Ovary (tissue), 9 donors: Measurements from ENCODE around the gene OR7G2. TPM values are rescaled to one million over a fixed set of nuclear protein-coding genes. Genes with fewer than 3 reads are reported as not detected.

Source experiments
- DNase-seq, 5 donors: peaks; one replicate each; pipeline ENCODE4 v3.0.0-alpha.2; 2019 to 2020
- H3K27ac ChIP-seq, 2 donors: fragments of 200-600 bp; one replicate each; pipeline versions ENCODE4 v1.5.1 to v1.8.0; 2019 to 2022
- H3K27me3 ChIP-seq: fragments of 200-600 bp; one replicate; pipeline ENCODE4 v1.8.0; 2022
- H3K36me3 ChIP-seq: fragments of 200-600 bp; sonication (generic); one replicate; pipeline ENCODE4 v1.5.1; 2019
- H3K4me1 ChIP-seq: one replicate; pipeline ENCODE4 v1.8.1; 2013; ENCODE audit warnings: mild to moderate bottlenecking, moderate library complexity; ENCODE audit not compliant: insufficient read depth
- H3K4me3 ChIP-seq: fragments of 200-600 bp; sonication (generic); one replicate; pipeline ENCODE4 v1.5.1; 2017
- H3K9me3 ChIP-seq, 2 donors: fragments of 200-600 bp in 1 of 2; sonication (generic) in 1 of 2; one replicate each; pipeline versions ENCODE4 v1.5.1 to v1.8.1; 2013 to 2019; ENCODE audit warnings: mild to moderate bottlenecking in 1 of 2, moderate library complexity in 1 of 2
- CTCF ChIP-seq, 3 donors: fragments of 450-650 bp in 2 of 3; fragments of 200-600 bp in 1 of 3; IDR thresholded peaks; one replicate each; pipeline versions ENCODE4 v1.5.1 to v1.8.0; 2016 to 2022; ENCODE audit warnings: antibody characterized with exemption in 3 of 3, mild to moderate bottlenecking in 1 of 3
- EP300 ChIP-seq: sonication (generic); formaldehyde crosslinking; IDR thresholded peaks from one replicate; pipeline ENCODE4 v1.6.1; 2017; ENCODE audit warnings: antibody characterized with exemption
- POLR2A ChIP-seq: fragments of 450-650 bp; IDR thresholded peaks from one replicate; pipeline ENCODE4 v1.6.1; 2017; ENCODE audit warnings: antibody characterized with exemption, mild to moderate bottlenecking, moderate library complexity
- WGBS, 3 donors: extraction: QIAGEN DNeasy Blood & Tissue Kit in 1 of 3; methylation state at CpG; one replicate each; pipeline versions ENCODE4 v1.1.5 to v1.1.7; 2013 to 2017; 5-methylcytosine and 5-hydroxymethylcytosine counted together
- intact Hi-C, 4 donors: fragments of 100-400 bp; cut with DNase I; formaldehyde crosslinking; loops; one replicate each; pipeline versions ENCODE4 v1.11.0 to v1.15.1; 2022 to 2023
- polyA plus RNA-seq, 2 donors: library from polyadenylated mRNA; stranded (reverse); fragments of 200-250 nt in 1 of 2; fragments of 350-450 nt in 1 of 2; fragmentation: Illumina TruSeq in 1 of 2; extraction: RNeasy Lipid Tissue Mini Kit (QIAGEN cat#74804) in 1 of 2; gene quantifications; one replicate each; pipeline ENCODE4 v1.2.3, GENCODE V29; 2013 to 2014
- total RNA-seq, 7 donors: library from RNA; depleted of rRNA in 2 of 7; stranded (reverse); fragments of >200 nt in 2 of 7; fragmentation: NEBNext Ultra II Directional in 3 of 7; extraction: Animal tissue kit (Norgen Biotek cat#: 25700) in 3 of 7; gene quantifications; one replicate each; pipeline versions ENCODE4 v1.1.0 to v1.2.4, GENCODE V29; 2016 to 2023
- donor health status: DM: no; HTN: no; CAD: no; lungs with moderate emphysema.
- donor health status: DM: no; HTN: no; CAD: no.
- donor health status: Bipolar disorder and iron deficiency.
- donor health status: DM: yes; HTN: yes; CAD: no.
- donor health status: DM: no; HTN: no; CAD: no.
- donor health status: DM: yes; HTN: yes; CAD: no.

The OR7G2 gene
- total and polyA plus RNA-seq, 9 donors, result not detected

DNA sequence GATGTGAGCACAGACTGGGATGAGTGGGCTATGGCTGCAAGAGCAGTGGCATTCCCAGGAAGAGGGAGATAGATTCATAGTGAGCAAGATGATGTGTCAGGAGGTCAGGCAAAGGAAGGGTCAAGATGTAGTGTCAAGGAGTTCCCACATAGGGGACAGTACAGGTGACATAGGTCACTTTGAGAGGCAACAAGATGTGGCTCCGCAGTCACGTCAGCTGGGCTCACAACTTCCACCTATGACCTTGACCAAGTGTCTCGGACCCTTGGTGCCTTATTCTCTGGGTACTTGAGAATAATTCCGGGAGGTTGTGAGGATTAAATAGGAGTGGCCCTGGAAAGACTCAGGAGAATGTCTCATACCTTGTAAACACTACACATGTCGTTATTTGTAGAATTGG lies 43.4 kb upstream of the OR7G2 start:
- no peaks in the 10 kb centered on the region for H3K4me1 ChIP-seq
- H3K36me3 ChIP-seq, result no peaks in the 10 kb centered on the region
- 96 to 97% (median 96%) methylated on average over 5 of the region's 5 CpGs for WGBS, 3 donors
- no peak overlapping the region for H3K4me3 ChIP-seq
- no peaks in the 10 kb centered on the region for H3K27me3 ChIP-seq
- H3K9me3 ChIP-seq, result peaks cover 0 to 14% of the 10 kb centered on the region in 2 donors
- TF ChIP-seq EP300, result no peak
- no peak for TF ChIP-seq POLR2A
- TF ChIP-seq CTCF (IDR thresholded peaks at IDR 0.05), result no peak
- intact Hi-C loops, result no loop called here
- H3K27ac ChIP-seq, result no peak overlapping the region
- no peak for DNase-seq

DNA sequence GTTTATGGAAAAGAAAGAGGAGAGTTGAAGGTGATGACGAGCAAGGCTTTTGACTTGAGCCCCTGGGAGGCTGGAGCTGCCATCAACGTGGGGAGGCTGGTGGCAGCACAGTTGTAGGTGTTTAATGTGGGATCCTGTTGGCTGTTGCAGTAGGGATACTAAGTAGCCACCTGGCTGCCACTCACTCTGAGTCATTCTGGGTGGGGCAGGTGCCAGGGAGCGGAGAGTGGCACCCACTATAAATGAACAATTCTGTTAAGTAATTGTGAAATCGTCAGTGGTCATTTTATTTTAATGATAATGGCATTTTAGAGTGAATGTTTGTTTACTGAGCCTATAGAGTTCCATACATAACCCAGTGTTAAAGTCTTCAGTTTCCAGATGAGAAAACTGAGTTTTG lies 42.7 kb upstream of the OR7G2 start:
- Histone ChIP-seq H3K36me3 (no peaks in the 10 kb centered on the region), H3K4me1 (no peaks in the 10 kb centered on the region), H3K27me3 (no peaks in the 10 kb centered on the region), H3K27ac (no peak overlapping the region), H3K9me3 (peaks cover 0 to 12% of the 10 kb centered on the region in 2 donors), H3K4me3 (no peak overlapping the region)
- intact Hi-C loops, result loop anchor here in 1 of 4 donors (10.0 kb wide), 1 partner anchor 645 kb away; no protein-coding TSS in a partner anchor
- TF ChIP-seq EP300 (no peak), CTCF (IDR thresholded peaks at IDR 0.05) (no peak), POLR2A (no peak)
- WGBS, 3 donors, result 93 to 95% (median 94%) methylated on average over 4 of the region's 4 CpGs
- no peak for DNase-seq

- DNase-seq, result no peak
- no peaks in the 10 kb centered on the region for H3K27me3 ChIP-seq
- no peak overlapping the region for H3K27ac ChIP-seq
- H3K36me3 ChIP-seq, result no peaks in the 10 kb centered on the region
- no peaks in the 10 kb centered on the region for H3K4me1 ChIP-seq
- no peak for TF ChIP-seq EP300
- no peak for TF ChIP-seq POLR2A
- TF ChIP-seq CTCF (IDR thresholded peaks at IDR 0.05), result no peak
- peaks cover 0 to 12% of the 10 kb centered on the region in 2 donors for H3K9me3 ChIP-seq
- intact Hi-C loops, result loop anchor here in 1 of 4 donors (10.0 kb wide), 1 partner anchor 646 kb away; no protein-coding TSS in a partner anchor
- no peak overlapping the region for H3K4me3 ChIP-seq
- 92 to 98% (median 95%) methylated on average over 3 of the region's 3 CpGs for WGBS, 3 donors
Observed at GRCh38 chr19:9148697-9149096, 41.4 kb upstream of the OR7G2 start.

DNA sequence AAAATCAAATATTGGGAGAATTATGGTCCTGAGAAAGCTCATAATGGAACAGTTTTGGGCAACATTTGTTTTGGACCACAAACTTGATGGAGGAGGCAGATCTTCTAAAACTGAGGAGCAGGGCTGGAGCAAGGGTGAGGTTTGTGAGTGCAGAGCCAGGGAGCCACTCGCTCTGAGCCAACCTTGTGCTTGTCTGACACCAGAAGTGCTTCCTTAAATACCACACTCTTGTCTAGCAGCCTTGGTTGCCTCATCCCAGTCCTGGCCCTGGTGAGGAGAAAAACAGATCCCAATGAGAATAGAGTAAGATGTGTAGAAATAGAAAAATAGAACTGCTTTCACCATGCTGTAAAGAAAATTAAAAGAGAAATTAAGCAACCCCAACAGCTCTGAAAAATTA lies 39.6 kb upstream of the OR7G2 start:
- Histone ChIP-seq H3K9me3 (peaks cover 0 to 4% of the 10 kb centered on the region in 2 donors), H3K27me3 (no peaks in the 10 kb centered on the region), H3K4me1 (peaks cover under 1% of the 10 kb centered on the region), H3K4me3 (no peak overlapping the region), H3K27ac (no peak overlapping the region), H3K36me3 (no peaks in the 10 kb centered on the region)
- TF ChIP-seq EP300, result no peak
- TF ChIP-seq CTCF (IDR thresholded peaks at IDR 0.05), result no peak
- no peak for TF ChIP-seq POLR2A
- intact Hi-C loops, result loop anchor here in 1 of 4 donors (10.0 kb wide), 1 partner anchor 648 kb away; no protein-coding TSS in a partner anchor
- DNase-seq, result no peak
- WGBS, 3 donors, result 90 to 100% (median 96%) methylated on average over 1 of the region's 1 CpG
